ENCODE measurements around the gene SELENOP.

SELENOP gene

DNA sequence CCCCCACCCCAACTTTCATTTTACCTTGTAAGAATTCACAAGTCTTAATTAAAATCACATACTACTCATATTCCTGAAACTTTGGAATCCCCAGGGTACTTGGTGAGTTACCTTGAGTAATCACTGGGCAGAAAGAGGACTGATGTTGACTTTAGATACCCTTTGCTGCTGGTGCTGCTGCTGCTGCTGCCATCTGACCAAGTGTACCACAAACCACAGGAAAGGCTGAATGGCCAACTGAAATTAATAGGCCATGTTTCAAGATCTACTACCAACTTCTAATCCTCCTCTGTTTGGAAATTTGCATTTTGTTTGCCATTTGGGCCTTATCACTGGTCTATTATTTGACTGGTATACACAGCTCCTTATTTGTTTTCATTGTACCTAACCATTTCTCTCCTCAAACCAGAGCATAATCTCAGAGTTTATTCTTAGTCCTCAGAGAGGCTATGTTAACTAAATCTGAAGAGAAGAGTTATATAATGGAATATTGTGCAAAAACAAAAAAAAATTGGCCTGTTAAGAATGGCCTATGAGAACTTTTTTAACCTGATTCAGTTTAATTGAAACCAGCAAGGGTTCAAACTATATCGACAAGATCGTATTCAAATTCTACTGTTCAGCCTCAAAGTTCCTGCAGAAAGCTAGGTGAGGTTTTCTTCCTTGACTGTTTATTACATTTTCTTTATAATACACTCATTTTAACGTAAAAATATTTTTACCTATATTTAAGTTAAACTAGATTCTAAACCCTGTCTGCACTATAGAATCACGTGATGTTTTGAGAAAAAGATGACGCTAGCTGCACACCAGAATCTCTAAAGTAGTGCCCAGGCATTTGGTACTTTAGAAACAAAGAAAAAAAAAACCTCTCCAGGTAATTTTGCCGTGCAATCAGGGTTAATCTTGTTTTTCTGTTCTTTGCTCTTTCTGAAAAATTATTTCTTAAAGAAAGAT is 13.1 kb downstream of the SELENOP start:
- TF ChIP-seq, protein P1, sequence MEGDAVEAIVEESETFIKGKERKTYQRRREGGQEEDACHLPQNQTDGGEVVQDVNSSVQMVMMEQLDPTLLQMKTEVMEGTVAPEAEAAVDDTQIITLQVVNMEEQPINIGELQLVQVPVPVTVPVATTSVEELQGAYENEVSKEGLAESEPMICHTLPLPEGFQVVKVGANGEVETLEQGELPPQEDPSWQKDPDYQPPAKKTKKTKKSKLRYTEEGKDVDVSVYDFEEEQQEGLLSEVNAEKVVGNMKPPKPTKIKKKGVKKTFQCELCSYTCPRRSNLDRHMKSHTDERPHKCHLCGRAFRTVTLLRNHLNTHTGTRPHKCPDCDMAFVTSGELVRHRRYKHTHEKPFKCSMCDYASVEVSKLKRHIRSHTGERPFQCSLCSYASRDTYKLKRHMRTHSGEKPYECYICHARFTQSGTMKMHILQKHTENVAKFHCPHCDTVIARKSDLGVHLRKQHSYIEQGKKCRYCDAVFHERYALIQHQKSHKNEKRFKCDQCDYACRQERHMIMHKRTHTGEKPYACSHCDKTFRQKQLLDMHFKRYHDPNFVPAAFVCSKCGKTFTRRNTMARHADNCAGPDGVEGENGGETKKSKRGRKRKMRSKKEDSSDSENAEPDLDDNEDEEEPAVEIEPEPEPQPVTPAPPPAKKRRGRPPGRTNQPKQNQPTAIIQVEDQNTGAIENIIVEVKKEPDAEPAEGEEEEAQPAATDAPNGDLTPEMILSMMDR (IDR thresholded peaks at IDR 0.05; ENCODE audit: low read depth, low read length, missing control alignments): no peak
- no peak for DNase-seq (ENCODE audit: low read depth)
- H3K4me3 ChIP-seq (ENCODE audit: low read depth, low read length): no peak overlapping the region
- in situ Hi-C loops (cut with HindIII; ENCODE audit: low sequenced_read_pairs): no loop called here

DNA sequence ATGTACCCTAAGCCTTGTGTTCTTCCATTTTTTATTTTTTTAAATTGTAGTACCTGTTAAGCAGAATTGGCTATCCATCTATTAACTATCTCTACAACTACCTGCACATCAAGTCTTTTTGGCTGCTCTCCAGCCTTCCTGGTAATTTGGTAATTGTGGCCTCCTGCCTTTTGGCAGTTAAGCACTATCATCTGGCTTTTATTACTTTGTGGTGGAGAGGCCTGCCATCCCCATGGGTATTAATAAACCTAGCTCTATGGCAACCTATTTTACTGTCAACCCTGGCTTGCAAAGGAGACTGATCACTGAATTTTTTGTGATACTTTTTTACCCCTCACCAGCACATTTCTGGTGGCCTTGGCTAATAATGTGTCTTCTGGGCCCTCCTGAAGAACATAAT is 20.5 kb downstream of the SELENOP start:
- TF ChIP-seq, protein P1 (IDR thresholded peaks at IDR 0.05; ENCODE audit: low read depth, low read length, missing control alignments): no peak
- no peak overlapping the region for H3K4me3 ChIP-seq (ENCODE audit: low read depth, low read length)
- no peak for DNase-seq (ENCODE audit: low read depth)
- in situ Hi-C loops (cut with HindIII; ENCODE audit: low sequenced_read_pairs): no loop called here

DNA sequence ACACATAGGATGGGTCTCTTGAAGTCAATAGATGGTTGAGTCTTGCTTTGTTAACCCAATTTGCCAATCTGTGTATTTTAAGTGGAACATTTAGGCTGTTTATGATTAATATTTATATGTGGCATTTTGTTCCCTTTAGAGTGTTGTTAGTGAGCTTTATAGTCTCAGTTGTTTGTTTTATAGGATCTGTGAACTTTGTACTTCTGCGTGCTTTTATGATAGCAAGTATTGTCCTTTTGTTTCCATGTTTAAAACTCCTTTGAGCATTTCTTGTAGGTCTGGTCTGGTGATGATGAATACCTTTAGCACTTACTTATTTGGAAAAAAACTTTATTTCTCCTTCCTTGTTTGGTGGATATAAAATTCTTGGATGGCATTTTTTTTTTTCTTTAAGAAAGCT is 23.8 kb downstream of the SELENOP start:
- no peak overlapping the region for H3K4me3 ChIP-seq (ENCODE audit: low read depth, low read length)
- in situ Hi-C loops (cut with HindIII; ENCODE audit: low sequenced_read_pairs): no loop called here
- TF ChIP-seq, protein P1 (IDR thresholded peaks at IDR 0.05; ENCODE audit: low read depth, low read length, missing control alignments): no peak
- DNase-seq (ENCODE audit: low read depth): no peak

DNA sequence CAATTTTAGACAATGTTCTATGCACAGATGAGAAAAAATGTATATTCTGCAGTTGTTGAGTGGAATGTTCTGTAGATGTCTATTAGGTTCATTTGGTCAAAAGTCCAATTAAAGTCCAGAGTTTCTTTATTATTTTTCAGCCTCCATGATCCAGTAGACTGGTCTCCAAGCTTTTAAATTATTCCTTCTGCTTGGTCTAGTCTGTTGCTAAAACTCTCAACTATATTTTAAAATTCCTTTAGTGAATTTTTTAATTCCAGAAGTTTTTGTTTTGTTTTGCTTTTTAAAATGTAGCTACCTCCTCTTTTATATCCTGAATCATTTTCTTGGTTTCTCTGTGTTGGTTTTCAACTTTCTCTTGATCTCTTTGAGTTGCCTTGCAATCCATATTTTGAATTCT is 24.6 kb downstream of the SELENOP start:
- in situ Hi-C loops (cut with HindIII; ENCODE audit: low sequenced_read_pairs): no loop called here
- H3K4me3 ChIP-seq (ENCODE audit: low read depth, low read length): no peak overlapping the region
- no peak for DNase-seq (ENCODE audit: low read depth)
- TF ChIP-seq, protein P1 (IDR thresholded peaks at IDR 0.05; ENCODE audit: low read depth, low read length, missing control alignments): no peak

DNA sequence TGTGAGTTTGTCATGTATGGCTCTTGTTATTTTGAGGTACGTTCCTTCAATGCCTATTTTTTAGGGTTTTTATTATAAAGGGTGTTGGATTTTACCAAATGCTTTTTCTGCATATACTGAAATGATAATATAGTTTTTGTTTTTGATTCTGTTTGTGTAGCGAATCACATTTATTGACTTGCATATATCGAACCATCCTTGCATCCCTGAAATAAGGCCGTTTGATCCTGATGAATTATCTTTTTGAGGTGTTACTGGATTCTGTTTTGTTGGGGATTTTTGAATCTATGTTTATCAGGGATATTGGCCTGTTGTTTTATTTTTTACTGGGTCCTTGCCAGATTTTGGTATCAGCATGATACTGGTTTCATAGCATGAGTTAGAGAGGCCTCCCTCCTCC is 25.9 kb downstream of the SELENOP start:
- TF ChIP-seq, protein P1 (IDR thresholded peaks at IDR 0.05; ENCODE audit: low read depth, low read length, missing control alignments): no peak
- in situ Hi-C loops (cut with HindIII; ENCODE audit: low sequenced_read_pairs): no loop called here
- no peak for DNase-seq (ENCODE audit: low read depth)

DNA sequence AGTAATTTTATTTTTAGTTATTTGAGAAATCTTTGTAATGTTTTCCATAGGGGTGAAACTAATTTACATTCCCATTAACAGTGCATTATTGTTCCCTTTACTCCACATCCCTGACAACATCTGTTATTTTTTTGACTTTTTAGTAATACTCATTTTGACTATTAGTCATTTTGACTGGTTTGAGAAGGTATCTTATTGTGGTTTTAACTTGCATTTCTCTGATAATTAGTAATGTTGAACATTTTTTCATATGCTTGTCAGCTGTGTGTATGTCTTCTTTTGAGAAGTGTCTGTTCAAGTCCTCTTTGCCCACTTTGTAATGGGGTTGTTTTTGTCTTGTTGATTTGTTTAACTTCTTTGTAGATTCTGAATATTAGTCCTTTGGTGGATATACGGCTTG is 27.6 kb downstream of the SELENOP start:
- TF ChIP-seq, protein P1 (IDR thresholded peaks at IDR 0.05; ENCODE audit: low read depth, low read length, missing control alignments): no peak
- DNase-seq (ENCODE audit: low read depth): no peak
- no peak overlapping the region for H3K4me3 ChIP-seq (ENCODE audit: low read depth, low read length)
- in situ Hi-C loops (cut with HindIII; ENCODE audit: low sequenced_read_pairs): no loop called here

More for the DNA sequence above, 25.9 kb downstream of the SELENOP start:
- H3K4me3 ChIP-seq (ENCODE audit: low read depth, low read length): no peak overlapping the region
